IMR-90 (cell line): ENCODE results near the gene PHLPP2. TPM values are rescaled to one million over a fixed set of nuclear protein-coding genes. Genes with fewer than 3 reads are reported as not detected.

Experiments used
- ATAC-seq: fragments of 200-7000 bp; cut with Tn5 transposase; 2 replicates; pipeline ENCODE4 v1.9.1; 2020; ENCODE audit warnings: low read depth, mild to moderate bottlenecking, moderate library complexity
- BruUV-seq: library from RNA; stranded (reverse); fragments of 400-500 nt; replicated peaks from 2 replicates; lab custom pipeline; 2021; lab: Mats Ljungman, UMichigan
- CTCF ChIA-PET: fragments of 300-600 bp; formaldehyde crosslinking; extraction: SDS; loops from one replicate; lab custom pipeline; 2021; ENCODE audit warnings: antibody characterized with exemption; lab: Yijun Ruan, JAX
- POLR2A ChIA-PET: fragments of 300-600 bp; sonication (Branson Sonifier 250); formaldehyde crosslinking; loops from one replicate; lab custom pipeline; 2022; ENCODE audit warnings: antibody characterized with exemption; ENCODE audit not compliant: unreplicated experiment; lab: Charles Lee
- DNase-seq: peaks from one replicate; pipeline ENCODE4 v3.0.0; 2013
- H2AFZ ChIP-seq: replicated peaks from 2 replicates; pipeline ENCODE3; 2013; ENCODE audit warnings: low read length, mild to moderate bottlenecking; ENCODE audit not compliant: poor library complexity
- H2AK5ac ChIP-seq: 2 replicates; pipeline ENCODE4 v1.6.1; 2013; ENCODE audit warnings: low read depth, low read length, inconsistent platforms
- H2AK9ac ChIP-seq: replicated peaks from 2 replicates; pipeline ENCODE3; 2013; ENCODE audit warnings: mild to moderate bottlenecking, low read depth, low read length, moderate library complexity; ENCODE audit not compliant: poor library complexity
- H2BK120ac ChIP-seq: 2 replicates; pipeline ENCODE4 v1.6.1; 2013; ENCODE audit warnings: low read depth, low read length, inconsistent platforms
- H2BK15ac ChIP-seq: 3 replicates; pipeline ENCODE4 v1.6.1; 2013; ENCODE audit warnings: low read depth, low read length, inconsistent platforms
- H2BK20ac ChIP-seq: 2 replicates; pipeline ENCODE4 v1.6.1; 2013; ENCODE audit warnings: low read depth, mild to moderate bottlenecking, inconsistent platforms, low read length, moderate library complexity
- H2BK5ac ChIP-seq: 2 replicates; pipeline ENCODE4 v1.6.1; 2013; ENCODE audit warnings: mild to moderate bottlenecking, low read depth, low read length, inconsistent platforms; ENCODE audit not compliant: poor library complexity, severe bottlenecking
- H3K14ac ChIP-seq: replicated peaks from 2 replicates; pipeline ENCODE4 v1.6.1; 2013; ENCODE audit warnings: low read depth, low read length, inconsistent platforms
- H3K18ac ChIP-seq: 2 replicates; pipeline ENCODE4 v1.6.1; 2013; ENCODE audit warnings: low read depth, low read length, control low read depth
- H3K23ac ChIP-seq: 2 replicates; pipeline ENCODE4 v1.6.1; 2013; ENCODE audit warnings: low read depth, low read length, inconsistent platforms
- H3K27ac ChIP-seq: 2 replicates; pipeline ENCODE4 v1.5.1; 2013; ENCODE audit warnings: mild to moderate bottlenecking, control low read depth, low read length; ENCODE audit not compliant: insufficient read depth
- H3K27me3 ChIP-seq: 2 replicates; pipeline ENCODE4 v1.6.1; 2013; ENCODE audit warnings: low read length; ENCODE audit not compliant: control insufficient read depth, insufficient read depth
- H3K36me3 ChIP-seq: 2 replicates; pipeline ENCODE4 v1.6.1; 2013; ENCODE audit warnings: low read length, mixed read lengths; ENCODE audit not compliant: control insufficient read depth, insufficient read depth
- H3K4ac ChIP-seq: 2 replicates; pipeline ENCODE4 v1.6.1; 2013; ENCODE audit warnings: low read depth, low read length, inconsistent platforms
- H3K4me1 ChIP-seq: 2 replicates; pipeline ENCODE4 v1.6.1; 2013; ENCODE audit warnings: low read length, mixed read lengths; ENCODE audit not compliant: control insufficient read depth, insufficient read depth
- H3K4me2 ChIP-seq: 2 replicates; pipeline ENCODE4 v1.6.1; 2013; ENCODE audit warnings: low read depth, mild to moderate bottlenecking, control low read depth, low read length, moderate library complexity
- H3K4me3 ChIP-seq: 2 replicates; pipeline ENCODE4 v1.5.1; 2013; ENCODE audit warnings: low read depth, mild to moderate bottlenecking, control low read depth, low read length, moderate library complexity; ENCODE audit not compliant: insufficient read depth
- H3K56ac ChIP-seq: 2 replicates; pipeline ENCODE4 v1.6.1; 2013; ENCODE audit warnings: low read length, inconsistent platforms; ENCODE audit not compliant: insufficient read depth; ENCODE audit errors: extremely low read depth
- H3K79me1 ChIP-seq, 2 experiments: 2 replicates each; pipeline ENCODE4 v1.6.1; 2013; ENCODE audit warnings: low read length in 2 of 2, inconsistent platforms in 1 of 2, low read depth in 1 of 2
- H3K9ac ChIP-seq: 2 replicates; pipeline ENCODE4 v1.6.1; 2013; ENCODE audit warnings: low read depth, low read length, control low read depth
- H3K9me1 ChIP-seq: 2 replicates; pipeline ENCODE4 v1.6.1; 2013; ENCODE audit warnings: low read length, inconsistent platforms; ENCODE audit not compliant: insufficient read depth
- H3K9me3 ChIP-seq: 2 replicates; pipeline ENCODE4 v1.6.1; 2013; ENCODE audit warnings: low read length; ENCODE audit not compliant: control insufficient read depth, insufficient read depth
- H4K20me1 ChIP-seq: 2 replicates; pipeline ENCODE4 v1.6.1; 2013; ENCODE audit warnings: low read length, inconsistent platforms; ENCODE audit not compliant: insufficient read depth
- H4K5ac ChIP-seq: 2 replicates; pipeline ENCODE4 v1.6.1; 2013; ENCODE audit warnings: mild to moderate bottlenecking, low read depth, low read length, control low read depth
- H4K8ac ChIP-seq, 2 experiments: 2 replicates each; pipeline ENCODE4 v1.6.1; 2013; ENCODE audit warnings: low read depth in 2 of 2, low read length in 2 of 2, control low read depth in 1 of 2, inconsistent platforms in 1 of 2
- H4K91ac ChIP-seq: 2 replicates; pipeline ENCODE4 v1.6.1; 2013; ENCODE audit warnings: low read depth, low read length, inconsistent platforms; ENCODE audit not compliant: insufficient read depth
- BHLHE40 ChIP-seq: fragments of 150-350 bp; IDR thresholded peaks from 2 replicates; pipeline ENCODE4 v1.6.1; 2016; ENCODE audit warnings: mild to moderate bottlenecking, low read depth, low read length
- CEBPB ChIP-seq: IDR thresholded peaks from 2 replicates; pipeline ENCODE4 v1.6.1; 2012; ENCODE audit warnings: low read depth, low read length, improper control_type of control experiment
- CHD1 ChIP-seq: IDR thresholded peaks from 2 replicates; pipeline ENCODE4 v1.6.1; 2012; ENCODE audit warnings: low read depth, low read length, improper control_type of control experiment
- FOS ChIP-seq: fragments of 150-350 bp; IDR thresholded peaks from 2 replicates; pipeline ENCODE4 v1.6.1; 2016; ENCODE audit warnings: low read depth, low read length
- MAZ ChIP-seq: IDR thresholded peaks from 2 replicates; pipeline ENCODE4 v1.6.1; 2012; ENCODE audit warnings: low read depth, mild to moderate bottlenecking, low read length, improper control_type of control experiment, moderate library complexity, borderline replicate concordance
- MXI1 ChIP-seq: IDR thresholded peaks from 2 replicates; pipeline ENCODE4 v1.6.1; 2012; ENCODE audit warnings: low read depth, mild to moderate bottlenecking, low read length, moderate library complexity, borderline replicate concordance
- NFE2L2 ChIP-seq: fragments of 150-350 bp; IDR thresholded peaks from 2 replicates; pipeline ENCODE4 v1.6.1; 2016; ENCODE audit warnings: low read depth, mild to moderate bottlenecking, low read length
- POLR2A ChIP-seq: IDR thresholded peaks from 2 replicates; pipeline ENCODE4 v1.6.1; 2012; ENCODE audit warnings: mild to moderate bottlenecking, low read depth, low read length
- RCOR1 ChIP-seq: IDR thresholded peaks from 2 replicates; pipeline ENCODE4 v1.6.1; 2012; ENCODE audit warnings: mild to moderate bottlenecking, low read length, improper control_type of control experiment; ENCODE audit not compliant: insufficient replicate concordance
- RFX5 ChIP-seq: IDR thresholded peaks from 2 replicates; pipeline ENCODE4 v1.8.0; 2012; ENCODE audit warnings: low read depth, mild to moderate bottlenecking, low read length, moderate library complexity
- SMC3 ChIP-seq: fragments of 150-350 bp; IDR thresholded peaks from 2 replicates; pipeline ENCODE4 v1.6.1; 2016; ENCODE audit warnings: low read depth, mild to moderate bottlenecking, antibody characterized with exemption, low read length, moderate library complexity
- WGBS, 2 experiments: methylation state at CpG; one replicate each; pipeline versions ENCODE4 v1.1.5 to v1.1.7; 2013; ENCODE audit warnings: missing lambda C conversion rate in 2 of 2; ENCODE audit not compliant: insufficient read length in 1 of 2; ENCODE audit errors: extremely low coverage in 2 of 2; 5-methylcytosine and 5-hydroxymethylcytosine counted together
- dilution Hi-C: fragments of 300-500 bp; cut with HindIII; formaldehyde crosslinking; loops from one replicate; pipeline ENCODE4 v1.14.3; 2018; ENCODE audit warnings: low sequenced_read_pairs; ENCODE audit not compliant: unreplicated experiment
- in situ Hi-C: fragments of 300-500 bp; cut with MboI; formaldehyde crosslinking; loops from 3 replicates; pipeline ENCODE4 v1.14.3; 2019; ENCODE audit warnings: low sequenced_read_pairs, inconsistent platforms, mixed read lengths
- intact Hi-C: fragments of 100-400 bp; cut with micrococcal nuclease; formaldehyde crosslinking; loops from 2 replicates; pipeline ENCODE4 v1.10.0; 2022
- polyA plus RNA-seq, 3 experiments: library from polyadenylated mRNA; depleted of rRNA; stranded (reverse); fragments of >200 nt; gene quantifications; 2 replicates each; pipeline ENCODE4 v1.2.3, GENCODE V29; 2012; ENCODE audit warnings: low replicate concordance in 1 of 3
- total RNA-seq: library from RNA; depleted of rRNA; stranded (reverse); fragments of >200 nt; gene quantifications from 2 replicates; pipeline ENCODE4 v1.2.3, GENCODE V29; 2012
- TF ChIP-seq, protein P1 (sequence below): fragments of 150-350 bp; IDR thresholded peaks from 2 replicates; pipeline ENCODE4 v1.6.1; 2017; ENCODE audit warnings: mild to moderate bottlenecking, antibody characterized with exemption, low read length, low read depth

Gene PHLPP2
- total and polyA plus RNA-seq, 2 of the 4 experiments (the other 2 are of a cell fraction), result 6.8 to 10.2 TPM

- Histone ChIP-seq H3K4me3 (no peak overlapping the region), H4K91ac (no peak overlapping the region), H2BK20ac (no peak overlapping the region), H2BK120ac (no peak overlapping the region), H3K56ac (no peak overlapping the region), H2AK5ac (no peak overlapping the region), H3K4ac (no peak overlapping the region), H4K8ac (no peak overlapping the region), H4K5ac (no peak overlapping the region), H3K9me3 (no peaks in the 10 kb centered on the region), H2AFZ (no peak overlapping the region), H3K4me1 (no peaks in the 10 kb centered on the region; the same call in 1 of the 2 replicates), H3K18ac (no peak overlapping the region), H3K36me3 (peaks cover 27% of the 10 kb centered on the region), H2BK5ac (no peak overlapping the region), H3K9me1 (no peaks in the 10 kb centered on the region), H3K9ac (no peak overlapping the region), H2AK9ac (no peak overlapping the region), H4K20me1 (no peaks in the 10 kb centered on the region; the same call in 1 of the 2 replicates), H3K27me3 (no peaks in the 10 kb centered on the region), H3K27ac (no peak overlapping the region), H3K23ac (no peak overlapping the region), H3K14ac (no peak overlapping the region), H3K4me2 (no peak overlapping the region), H2BK15ac (no peak overlapping the region), H3K79me1 (peaks cover 9 to 26% of the 10 kb centered on the region in 2 experiments)
- in situ Hi-C loops, result no loop called here
- ATAC-seq, result no peak
- no peak for DNase-seq
- TF ChIP-seq RCOR1 (no peak), BHLHE40 (no peak), RFX5 (no peak), MXI1 (no peak), SMC3 (no peak), NFE2L2 (no peak), CEBPB (no peak), POLR2A (no peak), MAZ (no peak), FOS (no peak), CHD1 (no peak)
- TF ChIP-seq, protein P1, sequence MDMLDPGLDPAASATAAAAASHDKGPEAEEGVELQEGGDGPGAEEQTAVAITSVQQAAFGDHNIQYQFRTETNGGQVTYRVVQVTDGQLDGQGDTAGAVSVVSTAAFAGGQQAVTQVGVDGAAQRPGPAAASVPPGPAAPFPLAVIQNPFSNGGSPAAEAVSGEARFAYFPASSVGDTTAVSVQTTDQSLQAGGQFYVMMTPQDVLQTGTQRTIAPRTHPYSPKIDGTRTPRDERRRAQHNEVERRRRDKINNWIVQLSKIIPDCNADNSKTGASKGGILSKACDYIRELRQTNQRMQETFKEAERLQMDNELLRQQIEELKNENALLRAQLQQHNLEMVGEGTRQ, result no peak
- no CpG with 5 or more reads among the region's 1 CpG for WGBS, 2 experiments
- dilution Hi-C loops, result no loop called here
- BruUV-seq, result no TSS peak
- POLR2A ChIA-PET, result no interaction called here
- intact Hi-C loops, result loop anchor here (5.0 to 10.0 kb wide), 2 partner anchors 37 to 196 kb away; no protein-coding TSS in a partner anchor
- CTCF ChIA-PET, result no interaction called here
Measured at GRCh38 chr16:71769222-71769621, 44.7 kb upstream of the PHLPP2 start.
